Right lung (tissue), 10 donors: ENCODE results near the gene PFAS. TPM values are rescaled to one million over a fixed set of nuclear protein-coding genes. Genes with fewer than 3 reads are reported as not detected.
"Not testable (repeated sequence)": the region's sequence is repeated elsewhere in the genome, so short reads cannot be mapped to it uniquely, and the experiment has no call there.

Source experiments
- DNase-seq, 2 donors: peaks; one replicate each; pipeline ENCODE4 v3.0.0-alpha.2; 2013
- long read RNA-seq, 8 donors: transcript quantifications; one replicate each; lab custom pipeline, GENCODE V29; 2026
- polyA plus RNA-seq, 5 donors: library from polyadenylated mRNA; unstranded; fragments of 120-200 nt; gene quantifications; one replicate each; pipeline versions ENCODE4 v1.2.1 to v1.2.3, GENCODE V29; 2013; ENCODE audit warnings: inconsistent platforms in 1 of 5, low replicate concordance in 1 of 5; ENCODE audit not compliant: insufficient read length in 5 of 5, insufficient read depth in 1 of 5

PFAS gene
- 10 to 100 TPM; 27.5 to 44.1 (median 37.1) TPM for polyA plus RNA-seq
- long read RNA-seq, donor 1, full-length matches to known transcripts = 1 of 1 reads
- long read RNA-seq, donor 1, partial matches to known transcripts = 0 of 1 reads
- long read RNA-seq, donor 1, other reads (novel, unspliced or antisense) = 0 of 1 reads
- long read RNA-seq, donor 2, full-length matches to known transcripts = 2 of 2 reads
- long read RNA-seq, donor 2, partial matches to known transcripts = 0 of 2 reads
- long read RNA-seq, donor 2, other reads (novel, unspliced or antisense) = 0 of 2 reads
- long read RNA-seq, donor 3, partial matches to known transcripts = 9 of 9 reads
- long read RNA-seq, donor 3, other reads (novel, unspliced or antisense) = 0 of 9 reads
- long read RNA-seq, donor 4, full-length matches to known transcripts = 1 of 1 reads
- long read RNA-seq, donor 4, partial matches to known transcripts = 0 of 1 reads
- long read RNA-seq, donor 4, other reads (novel, unspliced or antisense) = 0 of 1 reads
- long read RNA-seq, donor 5, full-length matches to known transcripts = 3 of 10 reads
- long read RNA-seq, donor 5, partial matches to known transcripts = 7 of 10 reads
- long read RNA-seq, donor 5, other reads (novel, unspliced or antisense) = 0 of 10 reads
- long read RNA-seq, donor 6, full-length matches to known transcripts = 1 of 1 reads
- long read RNA-seq, donor 6, partial matches to known transcripts = 0 of 1 reads
- long read RNA-seq, donor 6, other reads (novel, unspliced or antisense) = 0 of 1 reads
- long read RNA-seq, donor 7, full-length matches to known transcripts = 1 of 11 reads
- long read RNA-seq, donor 7, partial matches to known transcripts = 10 of 11 reads
- long read RNA-seq, donor 7, other reads (novel, unspliced or antisense) = 0 of 11 reads
- long read RNA-seq, donor 8, partial matches to known transcripts = 16 of 16 reads
- long read RNA-seq, donor 8, other reads (novel, unspliced or antisense) = 0 of 16 reads

DNA sequence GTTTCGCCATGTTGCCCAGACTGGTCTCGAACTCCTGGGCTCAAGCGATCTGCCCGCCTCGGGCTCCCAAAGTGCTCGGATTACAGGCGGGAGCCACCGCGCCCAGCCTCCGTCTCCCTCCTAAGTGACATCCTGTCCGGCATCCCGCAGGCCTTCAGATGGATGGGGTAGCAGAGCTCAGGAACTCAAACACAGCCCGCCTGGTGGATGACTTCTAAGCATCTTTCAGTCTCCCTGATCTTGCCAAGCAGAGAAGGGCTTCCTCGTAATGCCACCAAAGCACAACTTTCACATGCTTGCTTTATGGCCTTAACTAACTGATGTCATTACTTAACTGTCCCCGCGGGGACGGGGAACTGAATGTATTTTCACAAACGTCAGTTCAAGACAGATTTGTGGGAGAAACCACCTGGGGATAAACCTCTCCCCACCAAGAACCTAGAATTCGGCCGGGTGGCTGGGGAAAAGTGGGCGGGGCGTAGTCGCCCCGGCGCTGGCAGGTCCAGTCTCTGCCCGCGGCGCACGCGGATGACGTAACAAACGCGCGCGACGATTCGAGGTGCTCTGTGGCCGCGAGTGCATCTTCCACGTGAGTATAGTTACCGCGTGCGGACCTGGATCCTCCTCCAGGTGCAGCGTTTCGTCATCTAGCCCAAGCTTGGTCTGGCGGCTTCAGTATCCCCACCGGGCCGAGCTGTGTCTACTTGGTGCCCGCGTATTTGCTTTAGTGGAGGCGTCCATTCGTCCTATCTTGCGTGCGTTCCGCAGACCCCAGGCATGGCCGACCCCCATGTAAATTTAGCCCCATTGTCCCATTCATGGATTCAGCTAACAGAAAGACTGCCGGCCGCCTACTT lies at the start of gene PFAS:
PFAS (plus strand) TSS at position 539 of the 857 bp plus-strand sequence. CDS start 4,649 bp downstream, outside the sequence.
- DNase-seq = peak; percentile 93

DNA sequence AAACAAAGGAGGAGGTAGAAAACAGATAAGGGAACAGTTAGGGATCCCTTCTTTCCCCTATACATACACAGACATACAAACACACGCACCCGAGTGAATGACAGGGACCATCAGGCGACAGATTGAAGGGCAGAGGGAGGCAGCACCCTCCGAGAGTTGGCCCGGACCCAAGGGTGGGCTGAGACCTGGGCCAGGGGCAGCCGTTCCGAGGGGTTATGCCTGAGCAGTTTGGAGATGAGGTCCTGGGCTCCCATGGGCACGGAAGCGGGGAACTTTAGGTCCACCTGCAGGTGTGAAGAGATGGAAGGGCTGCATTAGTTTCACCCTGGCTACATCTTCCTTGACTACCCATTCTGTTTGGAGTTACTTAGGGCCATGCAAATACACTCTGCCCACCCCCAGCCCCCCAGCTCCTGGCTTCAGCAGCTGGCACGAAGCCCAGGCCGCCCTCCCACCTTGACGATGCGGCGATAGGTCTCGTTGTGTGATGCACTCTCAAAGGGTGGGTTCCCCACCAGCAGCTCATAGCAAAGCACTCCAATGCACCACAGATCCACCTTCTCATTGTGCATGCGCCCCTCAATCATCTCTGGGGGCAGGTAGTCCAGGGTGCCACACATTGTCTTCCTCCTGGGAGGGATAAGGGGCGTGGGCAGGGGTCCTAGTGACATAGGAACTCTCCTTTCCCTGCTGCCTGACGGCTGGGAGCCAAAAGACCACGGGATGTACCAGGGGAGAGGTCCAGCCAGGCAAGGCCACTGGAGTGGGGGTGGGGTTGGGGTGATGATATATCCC lies 44.1 kb upstream of the PFAS start:
- no peak for DNase-seq

- no peak for DNase-seq
Observed at GRCh38 chr17:8206536-8206935, 42.6 kb upstream of the PFAS start.

GRCh38 chr17:8209907-8210760 lies 39.0 kb upstream of the PFAS start, which contains the start of gene AURKB:
Gene AURKB (minus strand): TSS chr17:8210575. CDS start chr17:8210224, 351 bp downstream.
- peak; percentile 93 to 95 for DNase-seq

DNA sequence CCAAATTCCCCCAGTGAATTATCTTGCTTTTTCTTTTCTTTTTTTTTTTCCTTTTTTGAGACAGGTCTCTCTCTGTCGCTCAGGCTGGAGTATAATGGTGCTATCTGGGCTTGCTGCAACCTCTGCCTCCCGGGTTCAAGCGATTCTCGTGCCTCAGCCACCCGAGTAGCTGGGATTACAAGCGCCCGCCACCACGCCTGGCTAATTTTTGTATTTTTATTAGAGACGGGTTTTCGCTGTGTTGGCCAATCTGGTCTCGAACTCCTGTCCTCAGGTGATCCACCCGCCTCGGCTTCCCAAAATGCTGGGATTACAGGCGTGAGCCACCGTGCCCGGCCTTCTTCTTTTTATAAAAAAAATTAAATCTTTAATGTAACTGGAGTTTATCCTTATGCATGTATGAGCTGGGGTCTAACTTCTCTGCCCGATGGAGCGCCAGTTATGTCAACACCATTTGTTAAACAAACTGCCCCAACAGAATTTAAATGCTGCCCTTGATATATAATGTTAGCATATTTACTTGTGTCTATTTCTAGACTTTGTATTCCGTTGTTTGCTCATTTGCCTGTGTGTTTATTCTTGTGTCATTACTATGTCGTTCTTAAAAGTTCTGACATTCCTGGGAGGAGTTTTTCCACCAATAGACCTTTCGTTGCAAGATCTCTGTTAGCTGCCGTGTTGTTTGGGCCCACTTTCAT lies 38.2 kb upstream of the PFAS start:
- no peak for DNase-seq

- no peak for DNase-seq
Observed at GRCh38 chr17:8212312-8213180, 36.5 kb upstream of the PFAS start.

GRCh38 chr17:8214000-8214399 lies 35.1 kb upstream of the PFAS start:
- DNase-seq = not testable (repeated sequence)

- peak; percentile 90 to 96 for DNase-seq
Observed at GRCh38 chr17:8220783-8221662, 28.1 kb upstream of the PFAS start.

DNA sequence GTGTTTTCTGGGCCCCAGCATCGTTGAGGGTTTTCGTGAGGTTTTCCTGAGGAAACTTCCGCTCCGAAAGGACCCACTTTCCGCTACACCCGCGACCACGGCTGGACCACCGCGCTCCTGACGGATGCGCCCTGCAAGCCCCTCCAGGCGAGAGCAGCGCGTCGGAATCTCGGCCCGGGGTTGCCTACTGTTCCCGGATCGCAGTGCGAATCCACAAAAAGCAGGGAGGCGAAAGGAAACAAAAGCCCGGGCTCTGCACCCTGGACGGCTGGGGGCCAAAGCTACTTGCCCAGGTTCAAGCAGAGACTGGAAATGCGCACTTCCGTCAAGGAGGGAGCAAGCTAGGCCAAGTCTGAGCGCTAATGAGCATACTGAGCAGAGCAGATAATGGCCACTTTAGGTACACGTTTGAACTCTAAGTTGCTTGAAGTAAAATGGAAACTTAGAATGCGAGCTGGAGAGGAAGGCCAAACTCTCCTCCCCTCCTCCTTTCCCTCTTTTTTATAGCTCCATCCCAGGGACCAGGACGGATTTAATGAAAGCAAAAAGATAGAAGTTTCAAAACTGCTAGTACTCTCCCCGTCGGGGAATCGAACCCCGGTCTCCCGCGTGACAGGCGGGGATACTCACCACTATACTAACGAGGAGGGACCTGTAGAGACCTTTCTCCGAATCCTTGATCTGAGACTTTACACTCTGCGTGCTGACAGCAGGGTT lies 27.3 kb upstream of the PFAS start:
- DNase-seq = peak; percentile 92 to 96

GRCh38 chr17:8222380-8222629 lies 26.8 kb upstream of the PFAS start:
- DNase-seq = no peak

- DNase-seq = peak; percentile 92 to 95
Observed at GRCh38 chr17:8222630-8223355, 26.3 kb upstream of the PFAS start.

DNA sequence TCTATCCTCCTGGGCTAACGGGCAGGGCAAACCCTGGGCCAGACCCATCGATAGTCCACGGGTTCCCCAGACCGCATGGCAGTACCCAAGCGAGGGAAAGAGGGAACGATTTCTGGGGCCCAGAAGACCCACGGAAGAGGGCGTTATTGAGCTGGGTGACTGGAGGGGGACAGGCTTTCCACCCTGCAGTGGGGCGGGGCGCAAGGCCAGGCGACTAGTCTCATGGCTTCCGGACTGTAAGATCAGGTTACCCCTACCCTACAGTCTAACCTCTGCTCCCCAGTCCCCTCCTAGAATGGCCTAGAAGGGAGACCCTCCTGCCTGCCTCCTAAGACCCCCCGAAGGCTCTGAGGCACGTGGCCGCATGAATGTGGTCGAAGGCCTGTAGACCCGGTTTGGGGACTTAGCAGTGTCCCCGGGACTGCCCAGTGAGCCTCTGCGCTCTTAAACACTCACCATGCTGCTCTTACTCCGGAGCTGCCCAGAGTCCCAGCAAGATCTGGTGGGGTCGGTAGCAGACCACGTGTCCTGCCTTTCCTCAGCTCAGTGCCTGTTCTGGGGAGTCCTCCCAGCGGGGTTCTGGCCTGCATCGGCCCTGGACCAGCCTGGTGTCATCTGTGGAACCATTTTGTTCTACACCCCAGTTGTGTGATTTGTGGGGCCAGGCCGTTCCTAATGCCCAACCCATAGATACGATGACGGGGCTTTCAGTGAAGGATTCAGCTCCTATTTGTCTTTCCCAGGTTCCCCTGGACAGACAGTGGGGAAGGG lies 25.5 kb upstream of the PFAS start:
- DNase-seq = peak in 1 of 2 donors; percentile 61

DNA sequence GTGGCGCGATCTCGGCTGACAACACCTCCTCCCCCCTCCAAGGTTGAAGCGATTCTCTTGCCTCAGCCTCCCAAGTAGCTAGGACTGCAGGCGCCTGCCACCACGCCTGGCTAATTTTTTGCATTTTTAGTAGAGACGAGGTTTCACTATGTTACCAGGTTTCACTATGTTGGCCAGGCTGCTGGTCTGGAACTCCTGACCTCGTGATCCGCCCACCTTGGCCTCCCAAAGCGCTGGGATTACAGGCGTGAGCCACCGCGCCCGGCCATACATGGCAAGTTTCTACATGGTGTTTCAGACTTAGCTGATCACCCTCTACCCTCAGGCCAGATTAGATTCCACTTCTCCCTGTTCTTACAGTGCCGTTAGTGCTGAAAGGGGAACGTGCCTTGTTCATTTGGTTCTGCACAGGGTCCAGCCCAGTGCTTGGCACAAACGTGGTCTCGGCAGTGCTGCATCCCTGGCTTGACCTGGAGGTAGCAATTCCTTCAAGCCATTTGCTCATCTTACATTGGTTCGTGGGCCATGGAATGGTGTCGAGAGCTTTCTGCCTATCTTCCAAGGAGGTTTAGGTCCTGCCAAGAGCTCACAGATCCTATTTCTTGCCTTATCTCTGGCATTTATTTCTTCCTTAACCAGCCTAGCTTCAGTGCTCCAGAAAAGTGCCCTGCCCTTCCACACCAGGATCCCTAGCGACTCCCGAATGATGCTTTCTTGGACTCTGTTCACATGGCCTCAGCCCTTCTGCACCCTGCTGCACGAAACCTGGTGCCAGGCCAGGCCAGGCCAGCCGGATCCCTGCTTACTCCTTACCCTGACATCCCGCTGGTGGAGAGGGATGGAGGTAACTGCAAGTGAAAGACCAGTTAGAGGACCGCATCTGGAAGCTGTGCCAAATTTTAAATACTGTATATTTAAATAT lies 23.9 kb upstream of the PFAS start:
- no peak for DNase-seq
